ENCODE data around the gene WDR20.

The WDR20 gene

GRCh38 chr14:102252834-102253801 is 113.4 kb downstream of the WDR20 start:
- DNase-seq (ENCODE audit: low spot score) = no peak
- TF ChIP-seq, protein P1, sequence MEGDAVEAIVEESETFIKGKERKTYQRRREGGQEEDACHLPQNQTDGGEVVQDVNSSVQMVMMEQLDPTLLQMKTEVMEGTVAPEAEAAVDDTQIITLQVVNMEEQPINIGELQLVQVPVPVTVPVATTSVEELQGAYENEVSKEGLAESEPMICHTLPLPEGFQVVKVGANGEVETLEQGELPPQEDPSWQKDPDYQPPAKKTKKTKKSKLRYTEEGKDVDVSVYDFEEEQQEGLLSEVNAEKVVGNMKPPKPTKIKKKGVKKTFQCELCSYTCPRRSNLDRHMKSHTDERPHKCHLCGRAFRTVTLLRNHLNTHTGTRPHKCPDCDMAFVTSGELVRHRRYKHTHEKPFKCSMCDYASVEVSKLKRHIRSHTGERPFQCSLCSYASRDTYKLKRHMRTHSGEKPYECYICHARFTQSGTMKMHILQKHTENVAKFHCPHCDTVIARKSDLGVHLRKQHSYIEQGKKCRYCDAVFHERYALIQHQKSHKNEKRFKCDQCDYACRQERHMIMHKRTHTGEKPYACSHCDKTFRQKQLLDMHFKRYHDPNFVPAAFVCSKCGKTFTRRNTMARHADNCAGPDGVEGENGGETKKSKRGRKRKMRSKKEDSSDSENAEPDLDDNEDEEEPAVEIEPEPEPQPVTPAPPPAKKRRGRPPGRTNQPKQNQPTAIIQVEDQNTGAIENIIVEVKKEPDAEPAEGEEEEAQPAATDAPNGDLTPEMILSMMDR (IDR thresholded peaks at IDR 0.05; ENCODE audit: extremely low read depth, missing control alignments) = no peak

DNA sequence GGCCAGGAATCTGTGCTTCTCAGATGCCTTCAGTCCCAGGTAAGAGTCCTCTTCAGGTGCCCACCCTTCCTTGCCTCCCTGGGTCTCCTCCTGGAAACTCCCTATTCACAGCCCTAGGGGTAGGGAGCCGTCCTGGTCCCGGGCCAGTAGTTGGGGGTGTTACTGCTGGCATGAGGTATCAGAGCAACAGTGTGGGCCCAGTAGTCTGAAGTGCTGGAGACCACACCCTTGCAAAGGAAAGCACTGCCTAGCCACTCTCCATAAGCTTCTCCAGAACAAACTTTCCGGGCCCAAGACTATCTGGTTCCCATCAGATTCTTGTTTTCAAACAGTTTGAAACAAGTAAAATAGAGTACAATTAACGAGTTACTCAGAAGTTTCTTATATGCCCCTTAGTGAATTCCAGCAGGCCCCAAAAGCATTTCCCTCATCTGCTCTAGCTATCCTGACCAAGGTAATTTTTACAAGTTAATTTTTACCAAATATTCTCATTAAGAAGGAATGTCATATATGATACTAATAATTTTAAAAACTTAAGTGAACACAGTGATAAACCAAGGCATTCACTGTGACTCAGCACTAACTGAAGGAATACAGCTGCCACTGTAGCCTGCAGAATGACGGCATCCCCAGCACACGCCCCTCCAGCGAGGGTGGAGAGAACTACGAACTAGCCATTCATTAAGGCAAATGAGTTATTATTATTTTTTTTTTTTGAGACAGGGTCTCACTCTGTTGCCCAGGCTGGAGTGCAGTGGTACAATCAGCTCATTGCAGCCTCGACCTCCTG is 115.9 kb downstream of the WDR20 start:
- no peak for DNase-seq (ENCODE audit: low spot score)
- TF ChIP-seq, protein P1 (IDR thresholded peaks at IDR 0.05; ENCODE audit: extremely low read depth, missing control alignments) = no peak

GRCh38 chr14:102256716-102257115 is 117.0 kb downstream of the WDR20 start:
- DNase-seq (ENCODE audit: low spot score) = no peak
- TF ChIP-seq, protein P1 (IDR thresholded peaks at IDR 0.05; ENCODE audit: extremely low read depth, missing control alignments) = no peak

GRCh38 chr14:102258136-102258535 is 118.4 kb downstream of the WDR20 start:
- TF ChIP-seq, protein P1 (IDR thresholded peaks at IDR 0.05; ENCODE audit: extremely low read depth, missing control alignments) = no peak
- no peak for DNase-seq (ENCODE audit: low spot score)

All from GM20000 (cell line).